ENCODE data around the gene RAB26.

DNA sequence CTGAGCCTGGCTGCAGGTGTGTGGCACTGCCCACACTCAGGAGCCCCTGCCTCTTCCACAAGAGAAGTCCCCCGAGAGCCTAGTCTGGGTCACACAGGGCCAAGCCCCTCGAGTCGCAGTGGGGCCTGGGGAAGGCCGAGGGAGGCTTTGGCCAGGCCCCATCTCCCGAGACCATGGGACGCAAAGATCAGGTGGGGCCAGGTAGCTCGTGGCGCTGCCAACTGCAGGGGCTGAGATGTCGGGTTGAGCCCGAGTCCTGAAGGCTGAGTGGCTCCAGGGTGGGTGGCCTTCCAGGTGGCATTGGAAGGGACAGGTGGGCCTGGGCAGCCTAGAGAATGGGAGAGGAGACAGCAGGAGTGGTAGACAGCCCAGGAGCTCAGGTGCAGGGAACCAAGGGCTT lies 13.5 kb downstream of the RAB26 start:
- TF ChIP-seq GATA2 (IDR thresholded peaks at IDR 0.05; ENCODE audit: low read depth, low read length) (no peak), GATA3 (IDR thresholded peaks at IDR 0.05; ENCODE audit: low read depth, low read length) (no peak)

Measured in SH-SY5Y (cell line).